ENCODE data around the gene GPHN. TPM values are rescaled to one million over a fixed set of nuclear protein-coding genes. Genes with fewer than 3 reads are reported as not detected.
"Not testable (repeated sequence)": the region's sequence is repeated elsewhere in the genome, so short reads cannot be mapped to it uniquely, and the experiment has no call there.

The GPHN gene
- total RNA-seq, 1 donor from 2014 or later, result 9.4 TPM

GRCh38 chr14:66498311-66498710, 9.6 kb upstream of the GPHN start:
- Histone ChIP-seq H3K27me3 (ENCODE audit: control insufficient read depth in 3 of 3, insufficient read depth in 3 of 3, low read length in 3 of 3) (no peaks in the 10 kb centered on the region), H3K36me3 (ENCODE audit: control insufficient read depth in 3 of 3, insufficient read depth in 3 of 3, low read length in 3 of 3) (no peaks in the 10 kb centered on the region), H3K27ac (ENCODE audit: low read depth, low read length) (no peak overlapping the region), H3K9me3 (ENCODE audit: control insufficient read depth in 3 of 3, low read length in 3 of 3) (no peaks in the 10 kb centered on the region), H3K4me1 (ENCODE audit: control insufficient read depth in 3 of 3, insufficient read depth in 3 of 3, low read length in 3 of 3) (no peaks in the 10 kb centered on the region), H3K9ac (ENCODE audit: low read depth in 1 of 3, low read length in 3 of 3) (no peak overlapping the region), H3K4me3 (ENCODE audit: low read length in 3 of 3) (no peak overlapping the region)

GRCh38 chr14:66501592-66501991, 6.4 kb upstream of the GPHN start:
- Histone ChIP-seq H3K9ac (ENCODE audit: low read depth in 1 of 3, low read length in 3 of 3) (no peak overlapping the region), H3K27ac (ENCODE audit: low read depth, low read length) (no peak overlapping the region), H3K4me1 (ENCODE audit: control insufficient read depth in 3 of 3, insufficient read depth in 3 of 3, low read length in 3 of 3) (no peaks in the 10 kb centered on the region), H3K9me3 (ENCODE audit: control insufficient read depth in 3 of 3, low read length in 3 of 3) (no peaks in the 10 kb centered on the region), H3K4me3 (ENCODE audit: low read length in 3 of 3) (no peak overlapping the region), H3K36me3 (ENCODE audit: control insufficient read depth in 3 of 3, insufficient read depth in 3 of 3, low read length in 3 of 3) (no peaks in the 10 kb centered on the region), H3K27me3 (ENCODE audit: control insufficient read depth in 3 of 3, insufficient read depth in 3 of 3, low read length in 3 of 3) (no peaks in the 10 kb centered on the region)

DNA sequence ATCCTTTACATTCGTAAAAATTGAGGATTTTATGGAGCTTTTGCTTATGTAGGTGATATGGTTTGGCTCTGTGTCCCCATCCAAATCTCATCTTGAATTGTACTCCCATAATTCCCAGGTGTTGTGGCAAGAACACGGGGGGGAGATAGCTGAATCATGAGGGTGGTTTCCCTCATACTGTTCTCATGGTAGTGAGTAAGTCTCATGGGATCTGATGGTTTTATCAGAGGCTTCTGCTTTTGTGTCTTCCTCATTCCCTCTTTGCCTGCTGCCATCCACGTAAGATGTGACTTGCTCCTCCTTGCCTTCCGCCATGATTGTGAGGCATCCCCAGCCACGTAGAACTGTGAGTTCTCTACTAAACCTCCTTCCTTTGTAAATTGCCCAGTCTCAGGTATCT, 5.1 kb upstream of the GPHN start:
- not testable (repeated sequence) for H3K27ac ChIP-seq (ENCODE audit: low read depth, low read length); H3K4me3 ChIP-seq (ENCODE audit: low read length in 3 of 3); H3K36me3 ChIP-seq (ENCODE audit: control insufficient read depth in 3 of 3, insufficient read depth in 3 of 3, low read length in 3 of 3); H3K9ac ChIP-seq (ENCODE audit: low read depth in 1 of 3, low read length in 3 of 3); H3K27me3 ChIP-seq (ENCODE audit: control insufficient read depth in 3 of 3, insufficient read depth in 3 of 3, low read length in 3 of 3); H3K9me3 ChIP-seq (ENCODE audit: control insufficient read depth in 3 of 3, low read length in 3 of 3)
- peaks cover 5 to 10% (median 8%) of the 10 kb centered on the region in 3 donors for H3K4me1 ChIP-seq (ENCODE audit: control insufficient read depth in 3 of 3, insufficient read depth in 3 of 3, low read length in 3 of 3)

GRCh38 chr14:66503532-66503931, 4.4 kb upstream of the GPHN start:
- H3K4me1 ChIP-seq (ENCODE audit: control insufficient read depth in 3 of 3, insufficient read depth in 3 of 3, low read length in 3 of 3), result peaks cover 5 to 13% (median 8%) of the 10 kb centered on the region in 3 donors
- H3K27ac ChIP-seq (ENCODE audit: low read depth, low read length), result no peak overlapping the region
- H3K27me3 ChIP-seq (ENCODE audit: control insufficient read depth in 3 of 3, insufficient read depth in 3 of 3, low read length in 3 of 3), result no peaks in the 10 kb centered on the region
- no peaks in the 10 kb centered on the region for H3K36me3 ChIP-seq (ENCODE audit: control insufficient read depth in 3 of 3, insufficient read depth in 3 of 3, low read length in 3 of 3)
- no peak overlapping the region for H3K4me3 ChIP-seq (ENCODE audit: low read length in 3 of 3)
- H3K9ac ChIP-seq (ENCODE audit: low read depth in 1 of 3, low read length in 3 of 3), result no peak overlapping the region
- H3K9me3 ChIP-seq (ENCODE audit: control insufficient read depth in 3 of 3, low read length in 3 of 3), result no peaks in the 10 kb centered on the region

DNA sequence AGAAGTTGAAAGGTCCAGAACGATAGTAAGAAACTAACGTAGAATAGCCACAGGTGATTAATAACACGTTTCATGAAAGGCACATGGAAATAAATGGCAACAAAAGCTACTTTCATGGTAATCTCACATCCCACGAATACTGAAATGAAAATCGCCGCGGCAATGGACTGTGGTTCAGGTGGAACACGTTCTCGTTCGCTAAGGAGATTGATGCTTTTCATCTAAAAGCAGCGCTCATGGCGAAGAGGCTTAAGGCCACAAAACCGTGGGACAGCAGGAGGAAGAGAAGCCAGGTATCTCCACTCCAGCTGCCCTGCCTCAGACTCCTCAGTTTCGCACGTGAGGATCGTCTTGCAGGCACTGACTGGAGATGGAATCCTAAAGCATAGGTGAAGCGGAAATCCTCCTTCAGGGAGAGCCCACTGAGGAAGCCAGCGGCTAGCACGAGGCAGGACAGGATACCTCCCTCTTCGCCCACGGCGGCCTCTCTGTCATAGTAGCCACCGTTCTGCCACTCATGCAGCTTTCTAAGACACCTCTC, 696 bp upstream of the GPHN start:
- peak overlapping the region; percentile 90 to 97 (median 92) for H3K9ac ChIP-seq (ENCODE audit: low read depth in 1 of 3, low read length in 3 of 3)
- no peaks in the 10 kb centered on the region for H3K27me3 ChIP-seq (ENCODE audit: control insufficient read depth in 3 of 3, insufficient read depth in 3 of 3, low read length in 3 of 3)
- H3K4me1 ChIP-seq (ENCODE audit: control insufficient read depth in 3 of 3, insufficient read depth in 3 of 3, low read length in 3 of 3), result peaks cover 12 to 26% (median 12%) of the 10 kb centered on the region in 3 donors
- peak overlapping the region; percentile 91 for H3K27ac ChIP-seq (ENCODE audit: low read depth, low read length)
- H3K36me3 ChIP-seq (ENCODE audit: control insufficient read depth in 3 of 3, insufficient read depth in 3 of 3, low read length in 3 of 3), result no peaks in the 10 kb centered on the region
- H3K9me3 ChIP-seq (ENCODE audit: control insufficient read depth in 3 of 3, low read length in 3 of 3), result no peaks in the 10 kb centered on the region
- H3K4me3 ChIP-seq (ENCODE audit: low read length in 3 of 3), result peak overlapping the region; percentile 97 to 98 (median 97)

DNA sequence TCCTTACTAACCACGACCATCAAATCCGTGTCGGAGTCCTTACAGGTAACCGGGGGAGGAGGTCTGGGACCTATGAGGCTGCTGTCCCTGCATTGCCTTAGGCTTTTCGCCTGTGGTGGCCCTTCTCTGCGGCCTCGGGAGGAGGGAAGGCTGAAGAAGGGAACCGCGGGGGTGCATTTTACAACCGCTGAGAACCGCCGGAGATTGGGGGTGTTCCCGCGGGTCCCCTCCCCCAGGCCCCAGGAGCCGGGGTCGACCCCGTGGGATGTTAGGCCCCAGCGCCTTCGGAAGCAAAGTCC, 549 bp downstream of the GPHN start:
- H3K27me3 ChIP-seq (ENCODE audit: control insufficient read depth in 3 of 3, insufficient read depth in 3 of 3, low read length in 3 of 3), result no peaks in the 10 kb centered on the region
- no peaks in the 10 kb centered on the region for H3K9me3 ChIP-seq (ENCODE audit: control insufficient read depth in 3 of 3, low read length in 3 of 3)
- H3K4me1 ChIP-seq (ENCODE audit: control insufficient read depth in 3 of 3, insufficient read depth in 3 of 3, low read length in 3 of 3), result peaks cover 12 to 30% (median 18%) of the 10 kb centered on the region in 3 donors
- peak overlapping the region; percentile 97 to 98 (median 97) for H3K4me3 ChIP-seq (ENCODE audit: low read length in 3 of 3)
- H3K9ac ChIP-seq (ENCODE audit: low read depth in 1 of 3, low read length in 3 of 3), result peak overlapping the region; percentile 90 to 97 (median 92)
- peak overlapping the region; percentile 91 for H3K27ac ChIP-seq (ENCODE audit: low read depth, low read length)
- H3K36me3 ChIP-seq (ENCODE audit: control insufficient read depth in 3 of 3, insufficient read depth in 3 of 3, low read length in 3 of 3), result no peaks in the 10 kb centered on the region

- Histone ChIP-seq H3K36me3 (ENCODE audit: control insufficient read depth in 3 of 3, insufficient read depth in 3 of 3, low read length in 3 of 3) (no peaks in the 10 kb centered on the region), H3K27ac (ENCODE audit: low read depth, low read length) (peak overlapping the region; percentile 91), H3K9ac (ENCODE audit: low read depth in 1 of 3, low read length in 3 of 3) (peak overlapping the region; percentile 90 to 97 (median 92)), H3K27me3 (ENCODE audit: control insufficient read depth in 3 of 3, insufficient read depth in 3 of 3, low read length in 3 of 3) (no peaks in the 10 kb centered on the region), H3K9me3 (ENCODE audit: control insufficient read depth in 3 of 3, low read length in 3 of 3) (no peaks in the 10 kb centered on the region), H3K4me3 (ENCODE audit: low read length in 3 of 3) (peak overlapping the region; percentile 97 to 98 (median 97)), H3K4me1 (ENCODE audit: control insufficient read depth in 3 of 3, insufficient read depth in 3 of 3, low read length in 3 of 3) (peaks cover 12 to 30% (median 18%) of the 10 kb centered on the region in 3 donors)
These were observed 1.1 kb downstream of the GPHN start for GRCh38 chr14:66508846-66509621.

- Histone ChIP-seq H3K9me3 (ENCODE audit: control insufficient read depth in 3 of 3, low read length in 3 of 3) (no peaks in the 10 kb centered on the region), H3K4me3 (ENCODE audit: low read length in 3 of 3) (peak overlapping the region in 2 of 3 donors; percentile 97), H3K36me3 (ENCODE audit: control insufficient read depth in 3 of 3, insufficient read depth in 3 of 3, low read length in 3 of 3) (no peaks in the 10 kb centered on the region), H3K27ac (ENCODE audit: low read depth, low read length) (no peak overlapping the region), H3K4me1 (ENCODE audit: control insufficient read depth in 3 of 3, insufficient read depth in 3 of 3, low read length in 3 of 3) (peaks cover 12 to 30% (median 19%) of the 10 kb centered on the region in 3 donors), H3K27me3 (ENCODE audit: control insufficient read depth in 3 of 3, insufficient read depth in 3 of 3, low read length in 3 of 3) (no peaks in the 10 kb centered on the region), H3K9ac (ENCODE audit: low read depth in 1 of 3, low read length in 3 of 3) (peak overlapping the region in 2 of 3 donors; percentile 90 to 97)
These were observed 1.9 kb downstream of the GPHN start for GRCh38 chr14:66509874-66510273.

DNA sequence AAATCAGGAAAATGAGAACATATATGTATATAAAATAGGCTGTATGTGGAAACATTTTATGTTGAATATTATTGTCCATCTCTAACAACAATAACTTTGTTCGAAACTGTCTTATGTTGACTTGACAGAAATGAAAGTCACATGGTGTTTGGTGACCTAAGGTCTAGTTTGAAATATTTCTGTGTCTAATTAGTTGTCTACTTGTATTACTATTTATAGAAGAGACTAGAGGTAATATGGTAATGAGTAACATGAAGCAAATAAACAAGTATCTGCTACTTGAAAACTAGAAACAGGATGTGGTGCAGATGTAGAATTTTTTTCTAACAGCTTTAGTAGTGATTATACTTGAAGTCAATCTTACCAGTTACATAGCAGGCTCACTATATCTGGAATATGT, 3.9 kb downstream of the GPHN start:
- no peaks in the 10 kb centered on the region for H3K9me3 ChIP-seq (ENCODE audit: control insufficient read depth in 3 of 3, low read length in 3 of 3)
- H3K4me3 ChIP-seq (ENCODE audit: low read length in 3 of 3), result no peak overlapping the region
- no peaks in the 10 kb centered on the region for H3K36me3 ChIP-seq (ENCODE audit: control insufficient read depth in 3 of 3, insufficient read depth in 3 of 3, low read length in 3 of 3)
- H3K4me1 ChIP-seq (ENCODE audit: control insufficient read depth in 3 of 3, insufficient read depth in 3 of 3, low read length in 3 of 3), result peaks cover 10 to 28% (median 19%) of the 10 kb centered on the region in 3 donors
- H3K27me3 ChIP-seq (ENCODE audit: control insufficient read depth in 3 of 3, insufficient read depth in 3 of 3, low read length in 3 of 3), result no peaks in the 10 kb centered on the region
- no peak overlapping the region for H3K27ac ChIP-seq (ENCODE audit: low read depth, low read length)
- H3K9ac ChIP-seq (ENCODE audit: low read depth in 1 of 3, low read length in 3 of 3), result peak overlapping the region in 1 of 3 donors; percentile 4

- Histone ChIP-seq H3K4me1 (ENCODE audit: control insufficient read depth in 3 of 3, insufficient read depth in 3 of 3, low read length in 3 of 3) (peaks cover 7 to 18% (median 13%) of the 10 kb centered on the region in 3 donors), H3K27me3 (ENCODE audit: control insufficient read depth in 3 of 3, insufficient read depth in 3 of 3, low read length in 3 of 3) (no peaks in the 10 kb centered on the region), H3K27ac (ENCODE audit: low read depth, low read length) (no peak overlapping the region), H3K9ac (ENCODE audit: low read depth in 1 of 3, low read length in 3 of 3) (no peak overlapping the region), H3K36me3 (ENCODE audit: control insufficient read depth in 3 of 3, insufficient read depth in 3 of 3, low read length in 3 of 3) (no peaks in the 10 kb centered on the region), H3K4me3 (ENCODE audit: low read length in 3 of 3) (no peak overlapping the region), H3K9me3 (ENCODE audit: control insufficient read depth in 3 of 3, low read length in 3 of 3) (no peaks in the 10 kb centered on the region)
These were observed 6.3 kb downstream of the GPHN start for GRCh38 chr14:66514213-66514612.
